H54 (cell line): Measurements from ENCODE around the gene FGF9.

Source experiments
- DNase-seq: peaks from one replicate; pipeline ENCODE4 v3.0.0; 2011; ENCODE audit warnings: low spot score, mixed read lengths; ENCODE audit not compliant: insufficient read length
- FAIRE-seq: peaks from 3 replicates; lab custom pipeline; 2011; peaks lifted over from hg19 to GRCh38; lab: Jason Lieb, UNC
- POLR2A ChIP-seq: IDR thresholded peaks from 2 replicates; pipeline ENCODE4 v1.6.1; 2011; ENCODE audit warnings: low read depth, mild to moderate bottlenecking, low read length

The FGF9 gene

DNA sequence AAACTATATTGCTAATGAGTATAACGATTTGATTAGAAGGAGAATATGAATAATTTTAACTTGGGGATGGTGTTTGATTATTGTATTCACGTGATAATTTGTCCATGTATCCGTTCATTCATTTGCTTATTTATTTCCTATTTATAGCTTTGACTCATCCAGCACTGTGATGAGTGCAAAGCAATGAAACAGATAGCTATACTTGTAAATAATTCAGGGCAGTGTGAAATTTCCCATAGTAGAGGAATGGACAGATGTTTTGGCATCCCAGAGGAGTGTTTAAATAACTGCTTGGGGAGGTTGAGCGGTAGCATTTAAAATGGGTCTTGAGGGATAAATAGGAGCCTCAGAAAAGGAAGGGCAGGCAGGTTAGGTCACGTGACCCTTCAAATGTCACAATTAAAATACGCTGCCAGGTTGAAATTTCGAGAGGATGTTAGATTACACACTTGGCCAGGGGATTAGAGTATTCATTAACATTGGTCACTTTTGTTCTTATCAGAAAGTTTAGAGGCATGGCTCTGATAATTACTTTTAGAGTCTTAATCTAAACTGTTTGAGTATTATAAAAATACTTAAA lies 14.7 kb downstream of the FGF9 start:
- no peak for FAIRE-seq
- no peak for TF ChIP-seq POLR2A
- DNase-seq, result no peak

DNA sequence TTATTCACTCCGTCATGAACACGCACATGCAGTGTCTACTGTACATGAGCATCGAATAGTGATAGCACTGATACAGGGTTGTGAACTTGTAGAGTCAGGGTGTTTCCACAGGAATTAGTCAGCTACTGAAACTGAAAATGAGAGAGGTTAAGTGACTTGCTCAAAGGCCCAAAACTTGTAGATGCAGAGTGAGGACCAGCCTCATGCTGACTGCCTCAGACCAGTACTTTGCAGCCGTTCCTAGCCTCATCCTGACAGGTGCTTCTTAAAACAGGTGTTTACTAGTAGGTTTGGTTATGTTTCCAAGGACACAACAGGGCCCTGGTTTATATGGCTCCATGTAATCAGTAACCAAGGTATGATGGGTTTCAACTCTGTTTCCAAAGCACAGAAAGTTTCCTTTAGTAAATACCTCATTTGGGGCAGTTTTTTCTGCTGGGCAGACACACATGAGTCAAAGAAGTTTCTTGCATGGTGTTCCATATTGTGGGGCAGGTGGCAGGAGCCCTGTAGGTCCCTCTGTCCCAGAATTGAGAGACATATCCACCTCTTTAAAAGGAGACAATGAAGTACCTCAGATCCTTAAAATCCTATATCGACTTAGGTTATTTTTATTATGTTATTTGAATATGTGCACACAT lies 16.0 kb downstream of the FGF9 start:
- no peak for FAIRE-seq
- no peak for TF ChIP-seq POLR2A
- DNase-seq, result no peak

DNA sequence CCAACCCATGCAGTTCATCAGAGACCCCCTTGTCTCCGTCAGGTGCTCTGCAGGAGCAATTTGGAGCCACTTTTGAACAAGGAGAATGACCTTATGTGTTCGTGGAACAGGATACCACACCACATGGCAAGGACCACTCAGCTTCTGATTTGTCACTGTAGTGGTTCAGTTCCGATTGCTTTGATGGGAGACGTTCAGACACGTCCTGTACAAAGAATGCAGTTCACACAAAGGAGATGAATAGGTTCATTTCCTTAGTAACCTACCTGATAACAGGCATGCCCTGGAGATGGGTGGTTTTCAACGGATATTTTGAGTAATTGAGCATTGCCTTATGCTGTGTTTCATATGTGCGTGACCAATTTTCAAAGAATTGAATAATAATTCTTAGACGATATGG lies 17.2 kb downstream of the FGF9 start:
- TF ChIP-seq POLR2A, result no peak
- DNase-seq (no peak), FAIRE-seq (no peak)

DNA sequence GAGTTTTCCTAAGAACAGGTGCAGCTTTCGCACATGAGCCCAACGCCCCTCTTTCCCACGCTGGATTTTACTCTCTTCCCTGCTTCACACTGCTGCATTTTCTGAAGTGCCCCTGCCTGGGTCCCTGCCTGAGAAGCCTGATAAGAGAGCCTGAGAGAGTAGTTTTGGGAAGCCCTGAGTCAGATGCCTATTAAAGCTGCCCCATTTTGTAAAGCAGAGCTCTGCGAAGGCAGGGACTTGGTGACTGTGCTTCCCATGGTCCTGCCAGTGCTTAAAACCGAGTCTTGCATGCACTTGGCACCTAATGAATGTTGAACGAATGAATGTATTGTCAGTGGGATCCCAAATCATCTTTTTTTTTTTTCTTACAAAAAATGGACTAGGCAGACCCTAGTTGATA lies 18.2 kb downstream of the FGF9 start:
- no peak for TF ChIP-seq POLR2A
- no peak for FAIRE-seq

DNA sequence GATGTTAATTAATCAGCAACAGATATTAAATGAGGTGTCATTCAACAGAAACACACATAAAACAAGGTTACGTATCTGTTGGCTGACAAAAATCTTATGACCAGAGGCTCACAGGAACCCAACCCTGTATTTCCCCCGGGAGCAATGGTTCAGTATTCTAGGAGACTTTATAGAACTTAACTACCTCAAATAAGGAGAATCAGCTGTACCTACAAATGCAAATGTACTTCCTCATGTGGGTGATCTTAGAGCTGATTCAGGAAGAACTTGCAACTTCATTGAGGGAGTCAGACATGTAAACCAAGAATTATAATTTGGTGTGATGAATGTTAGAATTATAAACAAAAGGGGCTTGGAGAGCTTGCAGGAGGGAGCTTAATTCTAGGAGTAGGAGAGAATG lies 20.1 kb downstream of the FGF9 start:
- FAIRE-seq, result no peak
- no peak for DNase-seq
- no peak for TF ChIP-seq POLR2A

More for the DNA sequence above, 18.2 kb downstream of the FGF9 start:
- no peak for DNase-seq

DNA sequence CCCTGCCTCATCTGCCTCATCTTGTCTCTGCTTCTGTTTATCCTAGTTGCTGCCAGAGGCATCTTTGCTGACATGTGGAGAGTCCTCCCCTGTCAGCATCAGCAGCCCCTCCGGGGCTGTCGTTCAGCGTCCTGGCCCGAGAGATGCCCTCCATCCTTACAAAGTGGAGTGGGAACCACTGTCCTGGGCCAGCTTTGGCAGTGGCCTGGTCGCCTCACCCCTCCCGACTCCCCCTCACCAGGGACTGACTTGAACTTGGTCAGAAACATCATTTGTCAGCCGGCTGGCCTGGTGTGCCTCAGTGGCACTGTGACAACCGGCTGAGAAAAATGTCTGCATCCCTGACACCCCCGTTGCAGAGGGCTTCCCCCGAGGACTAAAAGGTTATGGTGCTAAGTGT lies 20.6 kb downstream of the FGF9 start:
- DNase-seq, result no peak
- no peak for TF ChIP-seq POLR2A
- no peak for FAIRE-seq

DNA sequence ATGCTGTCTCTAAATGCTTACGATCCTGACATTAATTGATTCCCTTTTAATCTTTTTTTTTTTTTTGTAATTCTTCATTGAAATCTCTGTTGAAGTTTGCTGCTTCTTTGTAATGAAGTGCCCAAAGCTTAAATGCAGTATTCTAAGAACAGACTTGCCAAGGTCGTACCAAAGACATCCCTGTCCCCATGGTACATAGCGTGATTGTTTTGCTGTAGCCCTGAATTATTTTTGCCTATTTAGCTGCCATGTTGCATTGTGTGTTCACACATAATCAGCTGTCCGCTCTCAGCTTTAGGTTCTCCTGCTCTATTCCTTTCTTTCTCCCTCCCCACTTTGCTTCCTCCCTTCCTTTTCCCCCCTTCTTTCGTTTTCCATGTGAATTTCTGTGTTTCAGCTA lies 21.1 kb downstream of the FGF9 start:
- no peak for FAIRE-seq
- DNase-seq, result no peak
- TF ChIP-seq POLR2A, result no peak

DNA sequence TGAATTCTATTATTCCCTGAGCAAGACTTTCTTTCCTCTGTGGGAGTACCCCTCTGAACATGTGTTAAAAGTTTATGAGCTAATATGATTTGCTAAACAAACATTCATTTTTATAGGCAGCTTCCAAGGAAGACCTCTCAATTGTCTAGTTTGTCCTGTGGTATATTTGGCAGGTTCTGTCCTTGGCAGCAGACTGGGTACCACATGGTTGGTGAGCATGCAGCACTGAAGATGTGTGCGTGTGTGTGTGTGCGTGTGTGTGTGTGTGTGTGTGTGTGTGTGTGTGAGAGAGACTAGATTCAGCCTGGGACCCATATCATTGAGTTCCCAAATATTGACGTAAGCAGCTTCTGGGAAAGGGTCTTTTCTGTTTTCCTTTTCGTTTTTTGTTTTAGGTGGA lies 24.0 kb downstream of the FGF9 start:
- no peak for FAIRE-seq
- DNase-seq, result no peak
- TF ChIP-seq POLR2A, result no peak

DNA sequence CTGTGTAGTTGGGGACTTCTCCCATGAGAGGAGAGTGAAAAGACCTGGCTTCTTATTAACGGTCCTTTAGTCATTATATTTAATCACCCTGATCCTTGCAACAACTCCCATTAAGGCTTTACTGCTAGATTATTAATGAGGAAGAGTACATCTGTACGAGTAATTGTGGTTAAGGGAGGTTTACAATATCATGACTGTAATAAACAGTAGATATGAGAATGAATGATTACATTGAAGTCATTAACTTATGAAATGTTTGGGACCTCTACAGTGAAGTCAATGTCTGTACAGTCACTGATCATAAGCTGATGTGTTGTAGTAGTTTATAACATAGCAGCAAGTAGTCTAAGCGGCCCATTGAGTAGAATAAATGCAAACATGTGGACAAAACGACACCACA lies 24.7 kb downstream of the FGF9 start:
- FAIRE-seq, result no peak
- no peak for TF ChIP-seq POLR2A

DNA sequence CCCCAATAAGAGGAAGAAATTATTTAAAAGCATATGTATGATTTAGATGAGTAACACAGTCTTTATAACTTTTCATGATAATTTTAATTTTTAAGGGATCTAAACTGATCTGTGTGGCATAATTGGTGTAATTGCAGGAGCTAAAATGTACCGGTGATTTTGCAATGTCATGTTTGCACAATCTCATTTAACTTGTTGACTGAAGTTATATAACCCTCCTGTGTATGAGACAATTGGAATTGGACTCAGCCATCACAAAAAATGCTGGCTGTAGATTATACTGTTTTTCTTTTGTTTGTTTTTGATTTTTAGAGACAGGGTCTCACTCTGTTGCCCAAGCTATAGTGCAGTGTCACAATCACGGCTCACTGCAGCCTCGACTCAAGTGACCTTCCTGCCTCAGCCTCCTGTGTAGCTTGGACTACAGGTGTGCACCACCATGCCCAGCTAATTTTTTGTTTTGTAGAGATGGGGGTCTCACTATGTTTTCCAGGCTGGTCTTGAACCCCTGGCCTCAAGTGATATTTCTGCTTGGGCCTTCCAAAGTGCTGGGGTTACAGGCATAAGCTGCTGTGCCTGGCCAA lies 26.1 kb downstream of the FGF9 start:
- no peak for TF ChIP-seq POLR2A
- FAIRE-seq (no peak), DNase-seq (no peak)

More for the DNA sequence above, 24.7 kb downstream of the FGF9 start:
- DNase-seq, result no peak

DNA sequence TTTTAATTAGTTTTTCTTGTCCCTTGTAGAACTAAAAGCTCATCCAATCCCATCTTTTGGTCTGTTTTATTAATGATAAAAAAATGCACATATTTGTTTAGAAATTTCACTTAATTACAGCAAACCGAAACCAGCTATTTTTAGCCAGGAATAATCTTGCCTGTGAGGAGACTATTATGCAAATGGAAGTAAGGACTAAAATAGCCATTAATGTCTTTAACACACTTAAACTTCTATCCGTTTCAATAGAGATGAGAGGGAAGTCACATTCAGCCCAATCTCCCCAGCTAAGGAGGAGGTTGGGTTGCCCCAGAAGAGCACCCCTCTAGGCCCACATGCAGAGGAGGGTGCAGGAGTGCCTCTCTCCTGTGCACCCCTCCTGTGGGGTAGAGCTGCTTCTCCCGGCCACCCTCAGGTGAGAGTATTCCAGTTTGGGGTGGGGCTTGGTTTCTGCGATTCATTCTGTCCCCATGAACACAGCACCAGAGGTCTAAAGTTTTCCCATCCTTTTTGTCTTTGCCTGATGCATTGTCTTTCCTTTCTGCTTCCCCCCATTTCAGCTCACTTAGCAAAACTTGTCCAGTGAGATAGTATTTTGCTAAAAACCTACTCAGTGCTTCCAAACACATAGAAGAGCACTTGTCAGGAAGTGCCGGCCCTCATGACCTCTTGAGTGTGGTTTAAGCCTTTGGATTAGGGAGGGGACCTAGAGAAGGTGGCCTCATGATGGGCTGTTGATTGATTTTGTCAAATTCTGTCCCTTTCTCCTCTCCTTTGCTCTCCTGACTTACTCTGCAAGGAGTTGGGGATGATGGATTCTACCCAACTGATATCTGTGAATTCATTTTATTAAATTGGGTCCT lies 28.2 kb downstream of the FGF9 start:
- no peak for TF ChIP-seq POLR2A
- FAIRE-seq (no peak), DNase-seq (no peak)

DNA sequence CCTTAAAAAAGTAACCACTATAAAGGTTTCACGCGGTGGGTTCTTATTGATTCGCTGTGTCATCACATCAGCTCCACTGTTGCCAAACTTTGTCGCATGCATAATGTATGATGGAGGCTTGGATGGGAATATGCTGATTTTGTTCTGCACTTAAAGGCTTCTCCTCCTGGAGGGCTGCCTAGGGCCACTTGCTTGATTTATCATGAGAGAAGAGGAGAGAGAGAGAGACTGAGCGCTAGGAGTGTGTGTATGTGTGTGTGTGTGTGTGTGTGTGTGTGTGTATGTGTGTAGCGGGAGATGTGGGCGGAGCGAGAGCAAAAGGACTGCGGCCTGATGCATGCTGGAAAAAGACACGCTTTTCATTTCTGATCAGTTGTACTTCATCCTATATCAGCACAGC lies 30.6 kb downstream of the FGF9 start:
- DNase-seq, result no peak
- no peak for TF ChIP-seq POLR2A
- FAIRE-seq, result no peak

DNA sequence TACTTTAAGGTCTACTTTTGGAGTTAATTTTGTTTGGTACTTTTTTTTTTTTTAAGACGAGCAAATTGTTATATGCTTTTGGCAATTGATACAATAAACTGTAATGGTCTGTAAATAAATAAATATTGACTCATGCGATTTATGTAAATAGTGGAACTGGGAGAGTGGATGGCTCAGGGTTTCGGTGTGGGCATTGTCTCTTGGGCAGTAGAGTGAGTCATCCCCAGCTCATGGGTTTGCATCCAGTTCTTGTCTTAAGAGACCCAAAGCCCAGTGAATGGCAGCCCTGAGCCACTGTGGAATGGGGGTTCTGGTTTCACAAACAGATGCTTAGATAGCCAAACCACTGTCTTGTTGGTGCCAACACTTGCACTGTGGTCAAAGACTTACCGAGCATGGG lies 33.0 kb downstream of the FGF9 start:
- DNase-seq (no peak), FAIRE-seq (no peak)
- TF ChIP-seq POLR2A, result no peak

DNA sequence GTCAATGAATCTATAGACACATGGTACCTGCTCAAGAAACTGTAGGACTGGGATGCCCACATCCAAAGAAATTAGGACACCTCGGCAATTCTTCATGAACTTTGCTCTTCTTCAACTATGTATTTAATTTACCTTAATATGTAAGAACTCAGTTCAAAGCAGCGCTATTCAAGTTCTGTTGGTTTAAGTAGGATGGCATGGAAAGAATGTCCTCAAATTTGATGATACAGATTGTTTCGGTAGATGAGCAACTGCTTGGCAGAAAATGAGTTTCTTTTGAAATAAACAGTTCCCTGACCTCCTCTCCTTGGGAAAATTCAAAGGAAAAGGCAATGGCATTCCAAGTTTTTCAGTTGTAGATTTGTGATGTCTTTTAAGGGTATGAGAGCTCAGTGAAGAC lies 36.7 kb downstream of the FGF9 start:
- FAIRE-seq (no peak), DNase-seq (no peak)
- no peak for TF ChIP-seq POLR2A

DNA sequence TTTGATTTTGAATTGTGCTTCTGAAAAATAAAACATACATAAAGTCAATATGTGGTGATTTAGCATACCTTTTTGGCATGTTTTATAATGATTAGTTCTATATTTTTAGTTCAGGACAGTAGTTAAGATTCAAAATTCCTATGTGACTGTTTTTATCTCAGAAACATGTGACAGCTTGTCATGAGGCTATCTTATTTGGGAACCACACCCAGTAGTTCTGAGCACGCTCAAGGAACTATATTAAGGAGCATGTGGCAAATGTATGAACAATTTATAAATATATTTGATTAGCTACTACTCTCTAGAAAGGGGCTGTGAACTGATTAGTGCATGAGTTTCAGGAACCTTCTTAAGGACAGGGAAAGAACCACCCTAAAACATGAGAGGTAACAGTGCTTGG lies 38.8 kb downstream of the FGF9 start:
- TF ChIP-seq POLR2A, result no peak
- no peak for DNase-seq
- FAIRE-seq, result no peak
